Hypothalamus (tissue), 51 donors: ENCODE results near the gene ITPRIPL2.

Source experiments
- DNase-seq, 51 donors: peaks; one replicate each; lab custom pipeline; 2025; lab: John Stamatoyannopoulos, UW

The ITPRIPL2 gene

DNA sequence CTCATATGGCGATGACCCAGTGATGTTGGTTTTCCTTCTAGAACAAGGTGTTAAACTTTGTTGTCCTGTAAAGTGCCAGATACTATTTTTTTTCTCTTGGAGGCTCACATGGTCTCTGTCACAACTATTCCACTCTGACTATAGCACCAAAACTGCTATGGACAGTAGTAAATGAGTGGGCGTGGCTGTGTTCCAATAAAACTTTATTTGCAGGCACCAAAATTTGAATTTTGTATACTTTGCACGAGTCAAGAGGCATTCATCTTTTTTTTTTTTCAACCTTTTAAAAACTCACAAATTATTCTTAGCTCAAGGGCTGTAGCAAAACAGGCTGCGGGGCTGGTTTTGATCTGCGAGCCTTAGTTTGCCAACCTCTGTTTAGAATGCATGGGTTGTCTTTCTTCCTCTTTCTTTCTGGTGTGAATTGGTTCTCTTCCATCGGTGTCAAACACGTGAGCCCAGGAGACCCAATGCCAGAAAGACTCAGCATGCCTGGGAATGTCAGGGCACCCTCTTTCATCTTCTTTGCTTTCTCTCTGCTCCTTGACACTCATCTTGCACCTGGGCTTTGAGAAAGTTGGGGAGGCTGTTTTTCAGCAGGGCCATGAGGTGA is 56.4 kb downstream of the ITPRIPL2 start:
- peak in 18 of 51 donors; percentile 5 to 45 (median 22) for DNase-seq
